Fibroblast of pulmonary artery (primary cell): ENCODE measurements around the gene BOLL.
"Not testable (repeated sequence)": the region's sequence is repeated elsewhere in the genome, so short reads cannot be mapped to it uniquely, and the experiment has no call there.

Experiments used
- DNase-seq: peaks from one replicate; pipeline ENCODE4 v3.0.0-alpha.2; 2010; ENCODE audit warnings: low read depth
- H3K4me3 ChIP-seq: replicated peaks from 2 replicates; pipeline ENCODE4 v1.5.1; 2011; ENCODE audit warnings: low read depth, mild to moderate bottlenecking, control low read depth, low read length, moderate library complexity
- TF ChIP-seq, protein P1 (sequence below): IDR thresholded peaks from 2 replicates; pipeline ENCODE4 v1.5.1; 2011; ENCODE audit warnings: mild to moderate bottlenecking, control low read depth, low read length, inconsistent platforms; ENCODE audit errors: missing control alignments

BOLL gene

GRCh38 chr2:197784956-197785941 lies at the start of gene BOLL:
BOLL (minus strand) TSS chr2:197785319; CDS start chr2:197781850, 3,469 bp downstream.
- no peak within 1 kb of the TSS for H3K4me3 ChIP-seq
- no peak for DNase-seq
- TF ChIP-seq, protein P1, sequence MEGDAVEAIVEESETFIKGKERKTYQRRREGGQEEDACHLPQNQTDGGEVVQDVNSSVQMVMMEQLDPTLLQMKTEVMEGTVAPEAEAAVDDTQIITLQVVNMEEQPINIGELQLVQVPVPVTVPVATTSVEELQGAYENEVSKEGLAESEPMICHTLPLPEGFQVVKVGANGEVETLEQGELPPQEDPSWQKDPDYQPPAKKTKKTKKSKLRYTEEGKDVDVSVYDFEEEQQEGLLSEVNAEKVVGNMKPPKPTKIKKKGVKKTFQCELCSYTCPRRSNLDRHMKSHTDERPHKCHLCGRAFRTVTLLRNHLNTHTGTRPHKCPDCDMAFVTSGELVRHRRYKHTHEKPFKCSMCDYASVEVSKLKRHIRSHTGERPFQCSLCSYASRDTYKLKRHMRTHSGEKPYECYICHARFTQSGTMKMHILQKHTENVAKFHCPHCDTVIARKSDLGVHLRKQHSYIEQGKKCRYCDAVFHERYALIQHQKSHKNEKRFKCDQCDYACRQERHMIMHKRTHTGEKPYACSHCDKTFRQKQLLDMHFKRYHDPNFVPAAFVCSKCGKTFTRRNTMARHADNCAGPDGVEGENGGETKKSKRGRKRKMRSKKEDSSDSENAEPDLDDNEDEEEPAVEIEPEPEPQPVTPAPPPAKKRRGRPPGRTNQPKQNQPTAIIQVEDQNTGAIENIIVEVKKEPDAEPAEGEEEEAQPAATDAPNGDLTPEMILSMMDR, result no peak

- H3K4me3 ChIP-seq, DNase-seq: not testable (repeated sequence)
These were observed 49.7 kb upstream of the BOLL start for GRCh38 chr2:197834771-197835170.

- TF ChIP-seq, protein P1, result no peak
- DNase-seq, result peak; percentile 89
- H3K4me3 ChIP-seq, result no peak overlapping the region
These were observed 43.5 kb upstream of the BOLL start for GRCh38 chr2:197828464-197829135.

- TF ChIP-seq, protein P1, result no peak
These were observed 42.5 kb upstream of the BOLL start for GRCh38 chr2:197827618-197828017.

GRCh38 chr2:197822333-197822732 lies 37.2 kb upstream of the BOLL start:
- TF ChIP-seq, protein P1, result no peak

More at GRCh38 chr2:197827618-197828017, 42.5 kb upstream of the BOLL start:
- no peak overlapping the region for H3K4me3 ChIP-seq
- peak; percentile 45 for DNase-seq

GRCh38 chr2:197821550-197822289 lies 36.6 kb upstream of the BOLL start:
- TF ChIP-seq, protein P1, result no peak
- H3K4me3 ChIP-seq, result no peak overlapping the region
- DNase-seq, result no peak

More at GRCh38 chr2:197822333-197822732, 37.2 kb upstream of the BOLL start:
- DNase-seq, result no peak
- no peak overlapping the region for H3K4me3 ChIP-seq
